Right atrium auricular region (tissue), 2 donors: Measurements from ENCODE around the gene PNLDC1. TPM values are rescaled to one million over a fixed set of nuclear protein-coding genes. Genes with fewer than 3 reads are reported as not detected.
"Not testable (repeated sequence)": the region's sequence is repeated elsewhere in the genome, so short reads cannot be mapped to it uniquely, and the experiment has no call there.

Experiments used
- DNase-seq: peaks from one replicate; pipeline ENCODE4 v3.0.0-alpha.2; 2019; ENCODE audit warnings: low spot score
- H3K27ac ChIP-seq, 2 donors: fragments of 200-600 bp; sonication (generic); 1 replicate in 1 of 2; 2 replicates in 1 of 2; pipeline ENCODE4 v1.5.1; 2016 to 2019
- H3K27me3 ChIP-seq, 2 donors: fragments of 200-600 bp; sonication (generic); one replicate each; pipeline versions ENCODE4 v1.5.1 to v1.6.0; 2017 to 2019
- H3K36me3 ChIP-seq: fragments of 200-600 bp; sonication (generic); one replicate; pipeline ENCODE4 v1.5.1; 2016
- H3K4me1 ChIP-seq, 2 donors: fragments of 200-600 bp; sonication (generic); one replicate each; pipeline versions ENCODE4 v1.5.1 to v1.6.0; 2017 to 2019
- H3K4me3 ChIP-seq, 2 donors: fragments of 200-600 bp; sonication (generic); 1 replicate in 1 of 2; 2 replicates in 1 of 2; pipeline ENCODE4 v1.5.1; 2017 to 2019; ENCODE audit warnings: mild to moderate bottlenecking in 1 of 2, moderate library complexity in 1 of 2
- H3K9me3 ChIP-seq, 2 donors: fragments of 200-600 bp; sonication (generic); one replicate each; pipeline ENCODE4 v1.5.1; 2019
- total RNA-seq, 2 donors: library from RNA; depleted of rRNA; stranded (reverse); fragments of >200 nt; gene quantifications; one replicate each; pipeline ENCODE4 v1.1.0, GENCODE V29; 2016
- TF ChIP-seq, protein P1 (sequence below), 2 donors: fragments of 200-600 bp; sonication (generic); IDR thresholded peaks; one replicate each; pipeline ENCODE4 v1.5.1; 2019; ENCODE audit warnings: antibody characterized with exemption in 2 of 2

PNLDC1 gene
- total RNA-seq, 2 donors from 2014 or later = 0.33 TPM; not detected in 1

DNA sequence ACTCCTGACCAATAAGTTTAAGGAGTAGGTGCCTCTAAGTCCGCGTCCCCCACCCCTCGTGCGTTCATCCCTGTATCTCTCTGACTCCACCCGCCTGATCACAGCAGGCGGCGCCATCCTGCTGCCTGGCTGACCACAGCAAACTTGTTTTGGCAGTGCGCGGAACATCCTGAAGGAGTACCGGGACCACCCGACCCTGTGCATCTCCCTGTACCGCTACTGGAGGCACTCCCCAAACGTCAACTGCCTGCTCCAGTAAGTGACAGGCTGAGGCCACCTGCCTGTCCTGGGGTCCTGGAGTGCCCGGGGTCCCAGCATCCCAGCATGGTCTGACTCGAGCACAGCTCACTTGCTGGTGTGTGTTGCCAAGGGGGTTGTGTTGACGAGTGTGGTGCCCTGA is 19.0 kb downstream of the PNLDC1 start:
- TF ChIP-seq, protein P1, sequence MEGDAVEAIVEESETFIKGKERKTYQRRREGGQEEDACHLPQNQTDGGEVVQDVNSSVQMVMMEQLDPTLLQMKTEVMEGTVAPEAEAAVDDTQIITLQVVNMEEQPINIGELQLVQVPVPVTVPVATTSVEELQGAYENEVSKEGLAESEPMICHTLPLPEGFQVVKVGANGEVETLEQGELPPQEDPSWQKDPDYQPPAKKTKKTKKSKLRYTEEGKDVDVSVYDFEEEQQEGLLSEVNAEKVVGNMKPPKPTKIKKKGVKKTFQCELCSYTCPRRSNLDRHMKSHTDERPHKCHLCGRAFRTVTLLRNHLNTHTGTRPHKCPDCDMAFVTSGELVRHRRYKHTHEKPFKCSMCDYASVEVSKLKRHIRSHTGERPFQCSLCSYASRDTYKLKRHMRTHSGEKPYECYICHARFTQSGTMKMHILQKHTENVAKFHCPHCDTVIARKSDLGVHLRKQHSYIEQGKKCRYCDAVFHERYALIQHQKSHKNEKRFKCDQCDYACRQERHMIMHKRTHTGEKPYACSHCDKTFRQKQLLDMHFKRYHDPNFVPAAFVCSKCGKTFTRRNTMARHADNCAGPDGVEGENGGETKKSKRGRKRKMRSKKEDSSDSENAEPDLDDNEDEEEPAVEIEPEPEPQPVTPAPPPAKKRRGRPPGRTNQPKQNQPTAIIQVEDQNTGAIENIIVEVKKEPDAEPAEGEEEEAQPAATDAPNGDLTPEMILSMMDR (IDR thresholded peaks at IDR 0.05) = no peak
- no peak for DNase-seq
- H3K27ac ChIP-seq = no peak overlapping the region
- no peaks in the 10 kb centered on the region for H3K9me3 ChIP-seq
- H3K4me1 ChIP-seq = no peaks in the 10 kb centered on the region
- H3K4me3 ChIP-seq = no peak overlapping the region
- no peaks in the 10 kb centered on the region for H3K27me3 ChIP-seq
- H3K36me3 ChIP-seq = no peaks in the 10 kb centered on the region

DNA sequence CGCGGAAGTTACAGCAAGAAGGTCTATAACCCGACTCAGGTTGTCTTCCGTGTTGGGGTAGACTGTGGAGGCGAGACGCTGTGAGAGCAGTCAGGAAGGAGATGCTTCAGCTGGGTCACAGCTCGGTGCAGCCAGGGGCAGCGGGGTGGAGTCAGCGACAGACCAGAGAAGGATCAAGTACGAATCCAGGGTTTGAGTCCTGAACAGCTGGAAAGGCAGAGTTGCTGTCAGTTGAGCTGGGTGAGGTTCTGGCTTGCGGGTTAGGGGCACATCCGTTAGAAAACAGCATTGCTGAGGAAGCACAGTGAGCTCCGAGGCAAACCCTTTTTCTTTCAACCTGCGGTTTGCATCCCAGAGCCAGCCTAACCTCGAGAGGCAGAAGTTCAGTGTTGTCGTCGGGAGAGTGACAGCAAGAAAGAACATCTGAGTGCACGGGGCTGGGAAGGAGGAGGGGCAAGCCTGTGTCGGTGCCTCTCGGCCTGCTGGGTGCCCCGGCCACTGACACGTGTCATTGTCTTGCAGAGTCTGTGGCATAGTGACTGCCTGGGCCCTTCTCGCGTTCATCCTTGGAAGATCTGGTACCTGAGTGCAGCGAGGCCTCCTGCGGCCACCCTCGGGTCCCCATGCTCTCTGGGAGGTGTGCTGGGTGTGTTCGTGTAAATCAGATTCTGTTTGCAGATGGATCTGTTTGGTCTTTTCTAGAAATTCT is 20.0 kb downstream of the PNLDC1 start:
- no peak overlapping the region for H3K27ac ChIP-seq
- no peaks in the 10 kb centered on the region for H3K4me1 ChIP-seq
- TF ChIP-seq, protein P1 (IDR thresholded peaks at IDR 0.05) = no peak
- H3K9me3 ChIP-seq = no peaks in the 10 kb centered on the region
- H3K36me3 ChIP-seq = no peaks in the 10 kb centered on the region
- no peak overlapping the region for H3K4me3 ChIP-seq
- H3K27me3 ChIP-seq = no peaks in the 10 kb centered on the region
- DNase-seq = no peak

DNA sequence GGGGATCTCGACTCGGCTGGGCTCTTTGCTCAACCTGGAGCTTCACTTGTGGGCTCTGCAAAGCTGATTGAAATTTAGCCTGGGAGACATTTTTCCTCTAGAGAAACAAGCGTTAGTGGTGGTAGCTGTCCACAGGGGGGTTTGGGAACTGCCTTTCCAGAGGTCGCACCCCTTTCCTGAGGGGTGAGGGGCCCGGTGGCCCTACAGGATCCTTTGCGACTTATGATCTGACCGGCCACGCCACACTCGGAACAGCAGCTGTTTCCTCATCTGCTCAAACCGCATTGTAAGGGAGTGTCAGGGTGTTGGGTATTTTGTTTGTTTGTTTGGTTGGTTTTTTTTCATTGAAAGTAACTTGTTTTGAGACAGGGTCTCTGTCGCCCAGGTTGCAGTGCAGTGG is 21.0 kb downstream of the PNLDC1 start:
- Histone ChIP-seq H3K9me3 (no peaks in the 10 kb centered on the region), H3K4me3 (no peak overlapping the region), H3K4me1 (no peaks in the 10 kb centered on the region), H3K27me3 (no peaks in the 10 kb centered on the region), H3K27ac (no peak overlapping the region), H3K36me3 (no peaks in the 10 kb centered on the region)
- TF ChIP-seq, protein P1 (IDR thresholded peaks at IDR 0.05) = no peak
- DNase-seq = no peak

DNA sequence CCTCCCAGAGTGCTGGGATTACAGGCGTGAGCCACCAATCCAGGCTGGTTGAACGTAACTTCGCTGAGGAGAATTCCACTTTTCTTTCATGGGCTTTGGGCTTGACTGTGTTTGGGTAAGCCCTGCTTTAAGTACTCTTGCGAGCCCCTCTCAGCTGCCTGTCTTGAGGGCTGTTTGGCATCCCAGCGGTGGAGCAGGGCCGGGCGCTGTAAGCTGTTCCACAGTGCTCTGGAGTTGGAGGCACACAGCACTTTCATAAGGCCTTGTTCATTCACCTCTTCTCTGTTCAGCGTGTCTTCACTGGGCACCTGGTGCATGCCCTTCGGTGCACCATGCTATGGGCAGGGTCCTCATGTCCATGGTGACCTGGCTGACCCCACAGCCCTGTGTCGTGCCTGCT is 21.6 kb downstream of the PNLDC1 start:
- Histone ChIP-seq H3K9me3 (no peaks in the 10 kb centered on the region), H3K36me3 (no peaks in the 10 kb centered on the region), H3K4me1 (no peaks in the 10 kb centered on the region), H3K4me3 (no peak overlapping the region), H3K27me3 (no peaks in the 10 kb centered on the region), H3K27ac (no peak overlapping the region)
- DNase-seq = no peak
- TF ChIP-seq, protein P1 (IDR thresholded peaks at IDR 0.05) = no peak

DNA sequence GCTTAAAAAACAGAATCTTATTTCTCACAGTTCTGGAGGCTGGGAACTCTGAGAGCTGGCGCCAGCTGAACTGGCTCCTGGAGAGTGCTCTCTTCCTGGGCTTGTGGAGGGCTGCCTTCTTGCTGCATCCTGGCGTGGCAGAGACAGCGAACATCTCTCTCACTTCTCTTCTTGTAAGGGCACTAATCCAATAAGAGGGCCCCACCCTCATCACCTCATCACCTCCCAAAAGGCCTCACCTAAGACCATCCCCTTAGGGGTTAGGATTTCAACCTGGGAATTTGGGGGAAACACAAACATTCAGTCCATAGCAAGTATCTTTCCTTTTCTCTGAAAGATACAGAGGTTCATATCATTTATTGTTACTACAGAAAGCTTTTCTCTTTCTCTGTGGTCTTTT is 23.9 kb downstream of the PNLDC1 start:
- no peak for DNase-seq
- no peaks in the 10 kb centered on the region for H3K4me1 ChIP-seq
- H3K9me3 ChIP-seq = no peaks in the 10 kb centered on the region
- TF ChIP-seq, protein P1 (IDR thresholded peaks at IDR 0.05) = no peak
- H3K36me3 ChIP-seq = no peaks in the 10 kb centered on the region
- no peaks in the 10 kb centered on the region for H3K27me3 ChIP-seq
- no peak overlapping the region for H3K4me3 ChIP-seq
- H3K27ac ChIP-seq = no peak overlapping the region

DNA sequence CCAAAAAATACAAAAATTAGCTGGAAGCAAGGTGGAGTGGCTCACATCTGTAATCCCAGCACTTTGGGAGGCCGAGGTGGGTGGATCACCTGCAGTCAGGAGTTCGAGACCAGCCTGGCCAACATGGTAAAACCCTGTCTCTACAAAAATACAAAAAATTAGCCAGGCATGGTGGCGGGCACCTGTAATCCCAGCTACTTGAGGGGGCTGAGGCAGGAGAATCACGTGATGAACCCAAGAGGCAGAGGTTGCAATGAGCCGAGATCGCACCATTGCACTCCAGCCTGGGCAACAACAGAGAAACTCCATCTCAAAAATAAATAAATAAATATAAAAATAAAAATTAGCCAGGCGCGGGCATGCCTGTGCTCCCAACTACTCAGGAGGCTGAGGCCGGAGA is 24.6 kb downstream of the PNLDC1 start:
- DNase-seq = not testable (repeated sequence)

More for the DNA sequence above, 24.6 kb downstream of the PNLDC1 start:
- not testable (repeated sequence) for H3K4me1 ChIP-seq, H3K4me3 ChIP-seq, H3K9me3 ChIP-seq, H3K27ac ChIP-seq, H3K27me3 ChIP-seq, H3K36me3 ChIP-seq
